ENCODE data around the gene PRAMEF27.
"Not testable (repeated sequence)": the region's sequence is repeated elsewhere in the genome, so short reads cannot be mapped to it uniquely, and the experiment has no call there.

PRAMEF27 gene

GRCh38 chr1:13056475-13056874 is at the start of gene PRAMEF27:
Gene PRAMEF27, minus strand, starts transcription at chr1:13056575. Its CDS starts 2,916 bp downstream, at chr1:13053659.
- DNase-seq = not testable (repeated sequence)

DNA sequence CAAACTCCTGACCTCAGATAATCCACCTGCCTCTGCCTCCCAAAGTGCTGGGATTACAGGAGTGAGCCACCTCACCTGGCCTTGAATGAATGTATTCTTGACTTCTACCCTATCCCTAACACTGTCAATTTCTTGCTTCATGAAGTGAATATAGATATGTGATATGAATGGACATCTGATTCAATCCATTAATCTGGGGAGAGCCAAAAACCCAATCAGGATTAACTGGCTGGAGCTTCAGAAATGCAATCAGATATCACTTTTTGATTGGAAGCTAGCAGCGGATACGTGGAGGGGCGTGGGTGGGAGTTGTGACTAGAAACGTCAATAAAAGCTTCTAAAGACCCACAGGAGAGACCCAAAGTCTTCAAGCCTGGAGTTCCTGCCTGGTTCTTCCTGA is 14.1 kb upstream of the PRAMEF27 start, which contains the start of gene PRAMEF25:
TSS of gene PRAMEF25 (plus strand) at position 301 of the 400 bp plus-strand sequence. CDS start 2,920 bp downstream, outside the sequence.
- not testable (repeated sequence) for DNase-seq

- not testable (repeated sequence) for DNase-seq
Observed at GRCh38 chr1:13019846-13020245, 36.5 kb downstream of the PRAMEF27 start.

DNA sequence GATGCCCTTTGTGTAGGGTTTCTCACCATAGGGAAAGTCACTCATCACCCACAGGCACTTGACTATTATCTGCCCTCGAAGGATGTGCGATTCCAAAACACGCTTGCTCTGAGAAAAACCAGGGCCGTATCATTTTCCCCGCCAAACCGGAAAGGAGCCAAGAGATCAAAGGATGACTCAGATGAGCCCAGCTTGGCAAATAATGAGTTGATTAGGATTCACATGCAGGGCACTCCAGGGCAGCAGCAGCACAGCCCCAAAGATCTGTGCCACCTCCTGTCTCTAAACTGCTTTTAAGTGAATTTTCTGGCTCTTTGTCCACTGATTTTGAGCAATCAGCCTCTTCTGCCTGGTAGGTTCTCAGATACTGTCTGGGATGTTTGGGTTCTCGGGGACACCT is 44.4 kb downstream of the PRAMEF27 start:
- not testable (repeated sequence) for DNase-seq

DNA sequence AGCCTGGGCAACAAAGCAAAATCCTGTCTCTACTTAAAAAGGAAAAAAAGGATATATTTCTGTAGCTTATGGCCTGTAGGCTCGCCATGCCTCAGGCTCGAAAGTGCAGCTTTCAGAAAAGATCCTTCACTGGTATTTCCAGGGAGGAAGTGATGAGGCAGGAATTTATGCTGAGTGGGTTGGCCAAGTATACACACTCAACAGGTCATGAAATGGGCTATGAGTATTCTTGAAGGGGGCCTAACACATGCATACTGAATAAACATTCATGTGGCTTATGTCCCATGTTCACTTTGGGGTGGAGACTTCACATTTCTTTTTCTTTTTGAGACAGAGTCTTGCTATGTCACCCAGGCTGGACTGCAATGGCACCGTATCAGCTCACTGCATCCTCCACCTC is 47.0 kb downstream of the PRAMEF27 start:
- DNase-seq = not testable (repeated sequence)

DNA sequence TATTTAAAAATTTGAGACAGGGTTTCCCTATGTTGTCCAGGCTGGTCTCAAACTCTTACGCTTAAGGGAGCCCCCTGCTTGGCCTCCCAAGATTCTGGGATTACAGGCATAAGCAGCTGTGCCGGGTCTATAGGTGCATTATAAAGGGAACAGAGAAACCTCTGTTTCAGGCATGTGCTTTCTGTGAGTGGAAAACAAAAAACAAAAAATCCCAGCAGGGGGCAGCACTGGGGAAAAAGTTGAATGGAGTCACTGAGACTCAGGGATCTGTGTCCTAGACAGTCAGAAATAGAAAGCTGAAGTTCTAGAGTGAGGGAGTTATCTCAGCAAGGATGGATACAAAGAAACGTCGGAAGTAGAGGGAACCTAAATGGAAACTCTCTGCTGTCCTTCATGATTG is 50.6 kb downstream of the PRAMEF27 start:
- DNase-seq = not testable (repeated sequence)
